ENCODE measurements around the gene MBLAC1.

DNA sequence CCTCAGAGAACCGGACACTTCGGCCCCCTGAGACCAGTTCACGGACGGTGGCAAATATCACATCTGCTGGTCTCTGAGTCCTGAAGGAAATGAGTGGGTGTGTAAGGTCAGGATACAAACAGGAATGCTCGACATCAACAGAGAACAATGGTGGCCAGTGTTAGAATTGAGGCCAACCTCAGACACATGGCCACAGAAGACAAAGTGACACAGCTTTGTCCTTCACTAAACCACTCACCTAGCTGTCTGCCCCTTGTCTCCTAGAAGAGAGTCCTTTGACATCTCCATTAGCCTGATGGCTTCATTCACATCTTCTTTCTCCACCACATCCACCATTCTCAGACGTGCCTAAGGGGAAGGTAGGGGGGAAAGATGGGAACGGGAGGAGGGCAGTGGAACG is 33.7 kb upstream of the MBLAC1 start:
- TF ChIP-seq GATA2 (IDR thresholded peaks at IDR 0.05; ENCODE audit: low read depth, low read length) (no peak), GATA3 (IDR thresholded peaks at IDR 0.05; ENCODE audit: low read depth, low read length) (no peak)

All from SH-SY5Y (cell line).